Measurements from ENCODE around the gene LAMP5.

Gene LAMP5

DNA sequence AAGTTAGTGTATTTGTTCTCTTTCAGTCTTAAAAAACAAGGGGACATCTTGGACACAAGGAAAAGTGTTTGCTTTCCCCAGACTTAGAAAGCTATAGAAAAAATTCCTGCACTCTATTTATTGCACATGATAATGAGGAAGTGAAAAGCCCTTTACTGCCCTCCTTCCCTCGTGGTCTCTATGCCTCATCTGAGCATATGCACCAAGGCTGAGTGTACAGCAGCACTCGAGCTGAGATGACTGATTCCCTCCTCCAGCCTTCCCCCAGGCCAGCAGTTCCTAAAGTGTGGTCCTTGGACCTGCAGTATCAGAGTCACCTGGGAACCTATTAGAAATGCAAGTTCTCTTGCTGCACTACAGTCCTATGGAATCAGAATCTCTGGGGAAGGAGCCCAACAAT lies 14.3 kb upstream of the LAMP5 start:
- DNase-seq (ENCODE audit: low read depth): no peak

GRCh38 chr20:9501473-9501872 lies 12.9 kb upstream of the LAMP5 start:
- DNase-seq (ENCODE audit: low read depth): no peak

DNA sequence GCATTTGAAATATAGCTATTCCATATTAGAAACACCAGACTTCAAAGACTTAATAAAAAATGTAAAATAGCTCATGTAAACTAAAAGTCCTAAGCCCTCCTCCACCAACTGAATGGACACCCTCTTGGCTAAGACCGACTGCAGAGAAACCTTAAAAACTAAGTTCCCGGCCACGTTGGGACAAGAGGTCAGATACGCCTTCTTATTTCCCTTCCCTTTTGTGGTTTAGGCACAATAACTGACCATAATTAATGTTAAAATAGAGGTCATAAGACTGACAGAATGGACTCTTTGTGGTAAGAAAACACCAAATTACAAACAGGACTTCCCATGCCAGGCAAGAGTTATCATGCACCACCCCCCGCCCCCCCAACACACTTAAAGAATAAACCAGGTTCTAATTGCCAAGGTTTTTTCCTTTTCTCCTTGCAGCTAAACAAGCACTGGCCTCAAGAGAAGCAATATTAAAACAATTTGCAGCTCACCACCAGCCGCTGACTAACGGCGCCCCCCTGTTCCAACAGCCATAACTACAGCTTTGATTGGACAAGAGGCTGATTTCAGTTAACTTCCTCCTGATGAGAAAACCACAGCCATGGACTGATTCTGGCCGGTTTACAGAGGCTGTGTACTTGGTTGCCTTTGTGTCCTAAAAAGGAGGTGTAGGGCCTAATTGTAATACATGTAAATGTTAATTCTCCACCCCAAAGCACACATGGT lies 10.7 kb upstream of the LAMP5 start:
- DNase-seq (ENCODE audit: low read depth): peak; percentile 70

GRCh38 chr20:9506280-9506821 lies 8.0 kb upstream of the LAMP5 start:
- DNase-seq (ENCODE audit: low read depth): no peak

DNA sequence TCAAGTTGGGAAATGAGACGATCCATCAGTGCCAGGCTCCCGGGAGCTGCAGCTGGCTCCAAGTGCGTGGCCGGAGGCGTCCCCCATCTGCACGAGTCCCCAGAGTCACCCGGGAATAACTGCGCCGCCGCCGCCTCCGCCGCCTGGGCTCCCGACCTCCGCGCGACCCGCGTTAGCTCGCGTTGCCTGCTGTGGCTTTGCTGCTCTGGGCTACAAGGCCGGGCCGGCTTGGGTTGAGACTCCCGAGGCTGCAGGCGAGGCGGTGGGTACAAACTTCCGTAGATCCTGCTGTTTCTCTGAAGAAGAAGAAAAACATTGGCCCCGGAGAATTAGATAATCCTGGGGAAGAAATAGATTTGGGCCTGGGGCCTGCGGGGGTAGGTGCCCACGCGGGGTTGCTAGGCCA lies 7.4 kb upstream of the LAMP5 start:
- no peak for DNase-seq (ENCODE audit: low read depth)

DNA sequence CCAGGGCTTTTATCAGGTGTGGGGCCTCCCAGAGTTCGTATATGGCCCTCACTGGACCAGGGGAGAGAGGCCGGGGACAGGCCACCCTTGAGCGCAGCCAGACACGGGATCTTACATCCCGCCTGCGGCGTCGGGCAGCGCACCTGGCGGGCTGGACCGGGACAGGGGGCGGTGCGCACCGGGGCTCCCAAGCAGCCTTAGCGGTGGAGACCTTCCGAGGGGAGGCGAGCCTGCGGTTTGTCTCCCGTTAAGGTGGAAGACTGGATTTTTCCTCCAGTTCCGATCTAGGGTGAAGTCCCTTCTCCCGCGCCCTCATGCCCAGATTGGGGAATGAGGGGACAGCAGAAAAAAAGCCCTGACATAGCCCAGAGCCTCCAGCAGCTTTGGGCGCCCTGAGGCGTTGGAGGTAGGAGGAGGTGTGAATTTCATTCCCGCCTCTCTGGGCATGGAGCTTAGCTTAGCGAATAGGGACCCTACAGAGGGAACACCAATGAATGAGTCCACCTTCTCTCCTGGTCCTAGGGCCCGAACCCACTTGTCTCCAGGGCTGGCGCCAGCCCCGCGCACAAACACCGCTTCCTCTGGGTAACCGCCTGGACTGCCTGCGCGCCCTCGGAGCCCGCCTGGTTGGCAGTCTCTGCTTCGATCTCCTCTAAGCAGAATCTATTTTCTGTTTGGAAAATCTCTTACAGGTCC lies 6.7 kb upstream of the LAMP5 start:
- no peak for DNase-seq (ENCODE audit: low read depth)

DNA sequence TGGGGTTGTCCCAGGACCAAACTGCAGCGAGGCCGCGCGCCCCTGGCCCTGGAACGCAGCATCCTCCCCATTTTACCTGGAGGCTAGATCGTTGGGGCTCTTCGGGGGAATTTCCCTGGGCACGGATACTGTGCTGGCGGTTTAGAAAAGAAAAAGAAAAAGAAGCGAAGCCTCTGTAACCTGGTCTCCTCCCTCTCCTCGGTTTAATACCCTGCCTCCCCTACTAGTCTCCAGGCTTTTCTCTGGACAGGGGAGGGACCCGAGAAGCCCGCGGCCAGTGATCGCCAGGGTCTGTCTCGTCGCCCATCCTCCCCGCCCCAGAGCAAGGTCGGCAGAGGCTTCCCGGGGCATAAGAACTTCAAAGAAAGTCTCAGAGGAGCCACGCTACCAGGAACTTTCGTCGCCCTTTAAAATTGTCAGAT lies 6.1 kb upstream of the LAMP5 start:
- no peak for DNase-seq (ENCODE audit: low read depth)

DNA sequence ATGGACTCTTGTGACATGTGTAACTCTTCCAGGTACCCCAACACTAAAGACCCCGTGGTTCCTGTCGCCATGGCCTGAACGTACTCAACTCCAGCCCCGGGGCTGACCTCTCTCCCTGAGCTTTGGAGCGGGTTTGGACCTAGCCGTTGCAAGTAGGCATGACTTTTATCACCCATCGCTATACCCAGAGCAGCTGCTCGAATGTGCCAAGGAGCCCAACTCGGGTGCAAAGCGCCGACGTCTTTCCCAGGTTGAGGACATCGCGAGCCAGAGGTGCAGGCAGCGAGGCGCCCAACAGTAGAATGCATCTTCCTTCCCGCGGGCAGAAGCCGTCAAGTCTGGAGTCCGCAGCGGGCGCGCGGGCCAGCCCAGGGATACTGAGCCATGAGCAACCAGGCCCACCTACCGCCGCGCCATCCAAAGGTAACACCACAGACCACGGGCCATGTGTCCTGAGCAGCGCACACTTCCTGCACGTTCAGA lies 5.7 kb upstream of the LAMP5 start:
- DNase-seq (ENCODE audit: low read depth): no peak

GRCh38 chr20:9509246-9509645 lies 5.1 kb upstream of the LAMP5 start:
- DNase-seq (ENCODE audit: low read depth): no peak

DNA sequence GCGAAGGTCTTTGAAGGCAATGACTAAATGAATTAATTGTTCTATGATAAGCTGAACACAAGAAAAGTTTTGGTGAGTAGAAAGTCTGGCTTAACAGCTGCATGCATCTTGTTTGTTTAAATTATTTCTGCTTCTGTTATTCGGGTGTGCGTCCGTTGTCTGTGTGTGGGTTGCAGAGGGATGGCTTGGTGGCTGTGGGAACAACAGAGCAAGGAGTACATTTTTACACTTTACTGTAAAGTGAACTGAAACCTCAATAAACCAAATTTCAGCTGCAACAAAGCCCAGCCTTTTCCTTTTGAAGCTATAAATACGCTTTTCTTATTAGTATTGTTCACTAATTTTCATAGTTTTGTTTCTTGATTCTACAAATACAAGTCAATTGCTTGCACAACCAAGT lies 3.5 kb upstream of the LAMP5 start:
- DNase-seq (ENCODE audit: low read depth): no peak

- no peak for DNase-seq (ENCODE audit: low read depth)
These were observed 324 bp upstream of the LAMP5 start for GRCh38 chr20:9514072-9514460.

GRCh38 chr20:9515214-9515585 lies 810 bp downstream of the LAMP5 start:
- DNase-seq (ENCODE audit: low read depth): no peak

DNA sequence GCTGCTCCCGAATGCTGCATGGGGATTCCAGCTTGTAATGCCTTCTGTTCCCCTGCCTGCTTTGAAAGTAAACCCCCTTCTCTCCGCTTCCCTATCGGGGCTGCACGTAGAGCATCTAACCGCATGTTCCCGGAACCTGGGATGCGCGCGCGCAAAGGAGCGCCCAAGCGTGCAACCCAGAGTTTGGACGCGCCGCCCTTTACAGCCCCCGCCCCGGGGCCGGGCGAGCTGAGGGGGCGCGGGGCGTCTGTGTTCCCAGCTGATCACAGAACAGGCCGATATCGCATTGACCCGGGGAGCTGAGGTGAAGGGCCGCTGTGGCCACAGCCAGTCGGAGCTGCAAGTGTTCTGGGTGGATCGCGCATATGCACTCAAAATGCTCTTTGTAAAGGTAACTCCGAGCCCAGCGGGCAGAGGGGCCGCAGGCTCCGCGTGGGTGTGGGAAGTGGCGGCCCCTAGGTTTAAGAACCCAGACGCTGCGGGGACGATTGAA lies 1.4 kb downstream of the LAMP5 start:
- no peak for DNase-seq (ENCODE audit: low read depth)

DNA sequence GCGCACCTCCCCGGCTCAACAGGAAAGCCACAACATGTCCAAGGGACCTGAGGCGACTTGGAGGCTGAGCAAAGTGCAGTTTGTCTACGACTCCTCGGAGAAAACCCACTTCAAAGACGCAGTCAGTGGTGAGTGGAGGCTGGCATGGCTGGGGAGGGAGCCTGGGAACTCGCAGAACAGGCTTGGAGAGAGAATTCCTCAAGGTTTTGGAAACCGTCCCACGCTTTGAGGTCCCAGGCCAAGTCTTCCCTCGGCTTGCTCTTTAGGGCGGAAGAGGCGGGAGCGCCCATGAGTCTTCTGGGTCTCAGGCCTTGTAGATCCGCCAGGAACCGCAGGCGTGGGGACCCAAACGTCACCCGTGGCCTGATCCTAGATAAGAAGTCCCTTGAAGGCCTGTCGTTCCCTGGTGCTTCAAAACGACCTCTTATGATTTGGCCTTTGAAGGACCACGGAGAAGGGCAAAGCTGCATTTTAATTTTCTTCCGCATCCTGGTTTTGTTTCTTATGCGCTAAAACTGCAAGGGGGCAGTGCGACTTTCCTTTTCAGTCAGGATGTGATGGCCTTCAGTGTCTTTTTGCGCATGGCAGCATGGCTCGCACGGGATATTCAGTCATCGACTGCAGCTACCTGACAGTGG lies 2.0 kb downstream of the LAMP5 start:
- no peak for DNase-seq (ENCODE audit: low read depth)

GRCh38 chr20:9517297-9518162 lies 3.1 kb downstream of the LAMP5 start:
- no peak for DNase-seq (ENCODE audit: low read depth)

DNA sequence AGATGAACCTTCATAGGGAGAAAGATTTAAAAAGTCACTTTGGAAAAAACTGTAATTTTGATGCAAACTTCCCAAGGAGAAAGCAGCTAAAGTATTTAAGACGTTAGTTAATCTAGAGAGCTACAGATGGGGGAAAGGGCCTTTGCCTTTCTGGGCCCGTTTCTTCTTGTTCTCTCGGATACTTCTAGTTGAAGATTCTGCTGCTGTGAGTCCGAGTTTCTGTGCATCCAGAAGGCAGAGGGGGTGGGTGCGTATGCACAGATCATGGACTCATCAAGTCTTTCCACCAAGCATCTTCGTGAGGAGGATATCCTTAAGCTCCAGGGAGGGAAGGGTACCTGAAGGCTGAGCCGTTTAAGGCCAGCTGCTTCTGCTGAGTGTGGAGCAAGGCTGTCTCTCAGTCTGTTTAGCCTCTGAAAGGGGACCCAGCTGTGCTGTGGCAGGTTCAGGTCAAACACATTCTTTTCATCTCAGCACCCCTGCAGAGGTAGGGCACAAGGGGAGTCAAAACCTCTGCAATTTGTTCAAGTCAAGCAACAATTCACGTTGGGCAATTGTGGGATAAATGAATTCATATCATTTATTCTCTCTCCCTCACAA lies 4.3 kb downstream of the LAMP5 start:
- no peak for DNase-seq (ENCODE audit: low read depth)

DNA sequence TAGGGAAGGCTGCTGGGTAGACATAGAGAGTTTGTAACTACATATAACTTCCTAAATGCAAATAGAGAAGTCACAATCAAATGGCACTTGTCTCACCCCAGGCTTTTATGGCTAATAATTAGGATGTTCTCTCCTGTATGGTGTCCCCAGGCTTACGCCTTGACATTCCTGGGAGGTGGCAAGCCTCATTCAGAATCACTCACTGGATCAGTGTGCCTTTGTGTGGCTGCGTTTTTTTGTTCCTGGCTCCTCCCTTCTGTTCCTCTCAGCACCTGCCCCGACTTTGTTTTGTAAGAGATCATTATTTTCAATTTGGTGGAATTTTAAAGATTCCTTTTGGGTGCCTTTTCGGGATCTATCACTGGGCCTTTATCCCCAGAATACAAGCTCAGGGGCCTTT lies 5.7 kb downstream of the LAMP5 start:
- no peak for DNase-seq (ENCODE audit: low read depth)

DNA sequence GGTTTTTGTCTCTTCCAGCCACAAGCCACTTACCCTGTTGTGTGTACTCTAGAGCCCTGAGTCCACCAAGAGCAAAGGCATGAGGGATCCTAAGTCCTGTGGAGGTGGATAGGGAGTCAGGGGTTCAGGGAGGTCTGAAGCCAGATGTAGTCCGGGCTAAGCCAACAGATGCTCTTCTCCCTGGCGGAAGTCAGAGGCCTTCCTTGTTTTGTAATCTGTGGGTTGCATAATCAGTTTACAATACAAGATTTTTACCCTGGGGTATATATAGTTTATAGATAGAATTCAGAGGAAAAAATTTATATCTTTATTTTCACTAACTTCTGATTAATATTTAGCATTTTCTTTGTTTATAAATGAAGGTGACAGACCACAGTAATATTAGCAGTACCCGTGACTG lies 9.2 kb downstream of the LAMP5 start:
- no peak for DNase-seq (ENCODE audit: low read depth)

- DNase-seq (ENCODE audit: low read depth): no peak
These were observed 17.2 kb downstream of the LAMP5 start for GRCh38 chr20:9531581-9531980.

DNA sequence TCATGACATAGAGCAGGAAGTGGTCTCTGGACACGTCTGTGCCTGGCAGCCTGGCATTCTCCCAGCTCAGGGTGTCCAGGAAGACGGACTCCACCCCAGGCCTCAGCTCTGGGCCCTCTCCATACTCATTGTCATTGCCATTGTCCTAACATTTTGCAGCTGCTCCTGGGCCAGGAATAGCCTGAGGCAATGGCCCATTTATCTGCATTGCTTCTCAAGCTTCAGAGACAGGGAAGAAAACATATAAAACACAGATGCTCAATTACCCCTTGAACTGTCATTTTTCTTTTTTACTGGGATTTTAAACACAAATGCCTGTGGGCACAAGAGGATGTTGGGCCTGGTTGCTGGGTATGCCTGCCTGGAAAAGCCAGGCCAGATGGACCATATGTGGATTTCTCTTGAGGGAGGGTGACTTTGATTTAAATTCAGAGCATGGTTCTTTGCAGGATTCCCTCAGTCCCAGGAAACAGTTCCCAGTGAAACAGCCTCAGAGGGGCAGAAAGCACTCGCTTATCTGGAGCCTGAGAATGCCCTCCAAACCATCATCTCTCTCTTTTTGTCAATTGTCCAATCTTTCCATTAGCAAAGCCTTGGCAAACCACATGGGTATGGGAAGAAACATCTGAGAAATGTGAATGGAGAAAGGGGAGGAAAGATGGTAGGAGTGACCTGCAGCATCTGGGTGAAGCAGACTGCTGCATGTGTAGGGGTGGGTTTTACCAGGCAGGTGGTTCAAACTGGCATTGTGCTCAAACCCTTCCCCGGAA lies 17.9 kb downstream of the LAMP5 start:
- DNase-seq (ENCODE audit: low read depth): no peak

- DNase-seq (ENCODE audit: low read depth): no peak
These were observed 19.6 kb downstream of the LAMP5 start for GRCh38 chr20:9534025-9534424.

Data from stromal cell of bone marrow (primary cell).